ENCODE measurements around the gene ANKRD9. TPM values are rescaled to one million over a fixed set of nuclear protein-coding genes. Genes with fewer than 3 reads are reported as not detected.

ANKRD9 gene
- total and polyA plus RNA-seq, 9 of the 15 experiments (the other 6 are each of a cell fraction or from before 2014, with no cell fraction given): 0.04 to 32.9 (median 5.3) TPM

- TF ChIP-seq GTF2F1 (IDR thresholded peaks at IDR 0.05; ENCODE audit: low read depth, low read length): no peak
- 0 out of 2 replicates have a peak, but pooled peaks have one; percentile 3 for TF ChIP-seq MAX (CRISPR knock-in tag; IDR thresholded peaks at IDR 0.05)
- TF ChIP-seq JUND (IDR thresholded peaks at IDR 0.05; ENCODE audit: borderline replicate concordance, low read depth, low read length): no peak
- no peak for TF ChIP-seq JUND (tag; IDR thresholded peaks at IDR 0.05; ENCODE audit: borderline replicate concordance, low read depth, low read length)
These were observed 8.9 kb downstream of the ANKRD9 start (continued) for GRCh38 chr14:102500713-102501112.

- H3K4me3 ChIP-seq: no peak overlapping the region
- H3K27ac ChIP-seq (ENCODE audit: extremely low read depth, low read depth, low read length): peak overlapping the region; percentile 61; the same call in 2 of the 3 replicates
- BruUV-seq (replicated peaks): no TSS peak
- H3K9me3 ChIP-seq (replicated peaks; ENCODE audit: control insufficient read depth, insufficient read depth, low read depth, low read length): no peaks in the 10 kb centered on the region
- H3K27me3 ChIP-seq (ENCODE audit: control insufficient read depth in 2 of 2, insufficient read depth in 2 of 2, low read length in 2 of 2): no peaks in the 10 kb centered on the region
- H3K4me1 ChIP-seq (replicated peaks in 1 of 2; ENCODE audit: control insufficient read depth in 2 of 2, insufficient read depth in 2 of 2, low read length in 2 of 2): peaks cover 30 to 72% of the 10 kb centered on the region in 2 experiments
- no peak for ATAC-seq
- H2AFZ ChIP-seq (ENCODE audit: low read depth, low read length): peak overlapping the region; percentile 78
- H3K4me2 ChIP-seq (ENCODE audit: insufficient read depth, low read length): no peak overlapping the region
- H4K20me1 ChIP-seq (replicated peaks; ENCODE audit: control insufficient read depth, insufficient read depth, low read length): no peaks in the 10 kb centered on the region
- ChIA-PET CTCF (ENCODE audit: low intra/inter-chr PET ratio) (no interaction called here), POLR2A (interaction anchor here (0.6 to 2.1 kb wide), 4 partner anchors 8 to 138 kb away, joined by 3 to 10 read pairs (median 4); partner anchors contain the start of genes CINP and TECPR2)
- DNase-seq (ENCODE audit: extremely low read depth in 1 of 4, low spot score in 3 of 4): peak in 2 of 4 experiments; percentile 5 to 34
- H3K9me1 ChIP-seq (ENCODE audit: control insufficient read depth, insufficient read depth, low read length): no peaks in the 10 kb centered on the region
- WGBS (ENCODE audit: insufficient coverage, low coverage, missing lambda C conversion rate): 51% methylated on average over 13 of the region's 14 CpGs
- peak overlapping the region; percentile 31 to 83; a peak in 3 of 4 replicates for H3K9ac ChIP-seq (ENCODE audit: insufficient read depth in 1 of 2, low read depth in 2 of 2, low read length in 2 of 2)
- H3K79me2 ChIP-seq (ENCODE audit: control insufficient read depth, insufficient read depth, low read length): no peaks in the 10 kb centered on the region
- peaks cover under 1% of the 10 kb centered on the region; the same call in 2 of the 3 replicates for H3K36me3 ChIP-seq (ENCODE audit: control insufficient read depth, insufficient read depth, low read length)
- intact Hi-C loops (cut with micrococcal nuclease) (loop anchor here (10.0 kb wide), 1 partner anchor 535 kb away; the partner anchor contains the start of gene DYNC1H1), in situ Hi-C loops (cut with MboI) (loop anchor here (25.0 kb wide), 1 partner anchor 412 kb away; the partner anchor contains the start of gene AMN)
- FAIRE-seq: no peak
- TF ChIP-seq CHD4 (IDR thresholded peaks at IDR 0.05; ENCODE audit: insufficient read depth, insufficient replicate concordance, low read depth, low read length, poor library complexity, severe bottlenecking): no peak
- TF ChIP-seq ZNF143 (CRISPR knock-in tag; IDR thresholded peaks at IDR 0.05): no peak
- TF ChIP-seq RB1 (IDR thresholded peaks at IDR 0.05; ENCODE audit: low read depth): no peak
- TF ChIP-seq ZNF280B (CRISPR knock-in tag; IDR thresholded peaks at IDR 0.05): no peak
- TF ChIP-seq ZNF668 (CRISPR knock-in tag; IDR thresholded peaks at IDR 0.05): no peak
- TF ChIP-seq BRF2 (IDR thresholded peaks at IDR 0.05; ENCODE audit: borderline replicate concordance, insufficient read depth, insufficient read length): no peak
- no peak for TF ChIP-seq ZNF445 (CRISPR knock-in tag; IDR thresholded peaks at IDR 0.05; ENCODE audit: low read depth)
- no peak for TF ChIP-seq KAT8 (IDR thresholded peaks at IDR 0.05; ENCODE audit: low read depth)
- no peak for TF ChIP-seq SMARCE1 (IDR thresholded peaks at IDR 0.05)
- TF ChIP-seq HMBOX1 (IDR thresholded peaks at IDR 0.05): no peak
- TF ChIP-seq PHB2 (IDR thresholded peaks at IDR 0.05; ENCODE audit: low read depth): no peak
These were observed 9.4 kb downstream of the ANKRD9 start for GRCh38 chr14:102500158-102500662.
